Activated effector memory CD4-positive, alpha-beta T cell treated with Interleukin-2 at 50 U/mL for 16 hours (primary cell): ENCODE data around the gene HTRA1.

ENCODE experiments used
- DNase-seq: peaks from one replicate; pipeline ENCODE4 v3.0.0-alpha.2; 2020

HTRA1 gene

GRCh38 chr10:122461367-122461728 is at the start of gene HTRA1:
TSS of gene HTRA1 (plus strand) at chr10:122461553. CDS start at chr10:122461653, 100 bp downstream.
- no peak for DNase-seq

DNA sequence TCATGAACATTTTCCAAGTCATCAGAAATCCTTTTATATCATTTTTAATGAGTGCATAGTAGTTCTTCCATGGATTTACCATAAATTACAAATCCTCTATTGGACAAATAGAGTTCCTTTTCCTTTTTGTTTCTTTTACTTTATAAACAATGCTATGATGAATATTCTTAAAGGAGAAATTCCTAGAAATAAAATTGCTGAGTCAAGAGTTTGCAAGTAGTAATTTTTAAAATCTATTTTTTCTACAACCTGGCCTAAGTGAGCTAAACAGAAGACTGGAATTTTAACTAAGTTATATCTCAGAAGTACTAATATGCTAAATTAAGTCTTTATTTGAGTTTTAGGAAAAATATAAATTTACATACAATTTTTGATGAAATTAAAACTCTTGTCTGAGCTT is 48.0 kb upstream of the HTRA1 start:
- DNase-seq, result no peak

GRCh38 chr10:122417667-122418066 is 43.7 kb upstream of the HTRA1 start:
- DNase-seq, result no peak

- DNase-seq, result no peak
Measured at GRCh38 chr10:122419016-122419415, 42.3 kb upstream of the HTRA1 start.

- no peak for DNase-seq
Measured at GRCh38 chr10:122419876-122420623, 41.3 kb upstream of the HTRA1 start.

GRCh38 chr10:122420624-122421007 is 40.7 kb upstream of the HTRA1 start:
- DNase-seq, result no peak

GRCh38 chr10:122421054-122421625 is 40.2 kb upstream of the HTRA1 start:
- DNase-seq, result no peak

GRCh38 chr10:122421742-122422141 is 39.6 kb upstream of the HTRA1 start:
- DNase-seq, result no peak

DNA sequence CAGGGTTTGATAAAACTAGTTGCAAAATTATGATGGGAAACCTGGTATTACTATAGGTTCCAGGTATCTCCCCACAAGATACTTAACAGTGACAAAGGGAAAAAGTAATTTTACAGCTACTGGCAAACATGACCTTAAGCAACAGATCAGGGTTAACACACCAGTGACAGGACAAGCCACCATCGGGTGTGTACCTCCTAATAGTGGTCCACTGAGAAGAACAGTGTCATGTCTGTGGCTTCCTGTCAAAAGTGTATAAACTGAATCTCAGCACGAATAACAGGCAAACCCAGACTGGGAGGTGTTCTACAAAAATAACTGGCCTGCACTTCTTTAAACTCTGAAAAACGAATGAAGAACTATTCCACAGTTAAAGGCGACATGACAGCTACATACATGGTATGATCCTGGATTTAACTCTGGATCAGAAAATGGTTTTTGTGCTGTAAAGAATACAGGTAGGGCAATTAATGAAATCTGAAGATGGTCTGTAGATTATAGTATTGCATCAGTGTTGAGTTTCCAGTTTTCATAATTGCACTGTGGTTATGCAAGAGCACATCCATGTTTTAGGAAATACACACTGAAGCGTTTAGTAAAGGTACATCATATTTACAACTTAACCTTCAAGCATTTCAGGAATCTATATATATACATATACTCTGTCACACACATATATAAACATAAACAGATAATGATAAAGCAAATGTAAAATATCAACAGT is 38.9 kb upstream of the HTRA1 start:
- no peak for DNase-seq

DNA sequence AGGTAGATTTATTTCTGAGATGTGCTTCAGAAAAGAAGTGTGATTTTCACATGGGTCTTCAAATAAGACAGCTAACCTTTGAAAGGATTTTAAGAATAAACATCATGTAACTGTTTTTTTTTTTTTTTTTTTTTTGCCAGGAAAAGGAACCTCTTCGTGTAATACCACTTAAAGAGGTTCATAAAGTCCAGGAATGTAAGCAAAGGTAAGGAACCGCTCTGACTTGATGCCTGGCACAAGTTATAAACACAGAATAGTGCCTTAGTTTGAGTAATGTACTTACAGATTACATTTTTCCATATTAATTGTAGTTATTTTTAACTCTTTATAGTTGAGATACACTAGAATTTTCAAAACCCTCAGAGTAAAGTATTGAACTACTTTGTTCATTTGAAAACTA is 37.3 kb upstream of the HTRA1 start:
- DNase-seq, result no peak

DNA sequence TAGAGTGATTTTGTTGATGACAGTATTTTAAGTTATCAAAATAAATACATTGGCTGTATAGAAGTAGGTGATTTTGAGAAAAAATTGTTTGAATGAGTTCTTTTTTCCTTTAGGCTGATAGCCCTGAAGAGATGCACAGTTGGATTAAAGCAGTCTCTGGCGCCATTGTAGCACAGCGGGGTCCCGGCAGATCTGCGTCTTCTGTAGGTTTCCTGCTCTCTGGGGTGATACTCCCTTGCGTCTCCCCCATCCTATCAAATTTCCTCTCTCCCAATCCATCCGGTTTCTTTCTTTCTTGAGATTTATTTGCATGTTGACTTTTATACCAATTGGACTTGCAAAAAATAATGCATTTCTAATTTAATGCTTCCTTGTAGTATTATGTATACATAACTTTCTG is 34.5 kb upstream of the HTRA1 start:
- no peak for DNase-seq

DNA sequence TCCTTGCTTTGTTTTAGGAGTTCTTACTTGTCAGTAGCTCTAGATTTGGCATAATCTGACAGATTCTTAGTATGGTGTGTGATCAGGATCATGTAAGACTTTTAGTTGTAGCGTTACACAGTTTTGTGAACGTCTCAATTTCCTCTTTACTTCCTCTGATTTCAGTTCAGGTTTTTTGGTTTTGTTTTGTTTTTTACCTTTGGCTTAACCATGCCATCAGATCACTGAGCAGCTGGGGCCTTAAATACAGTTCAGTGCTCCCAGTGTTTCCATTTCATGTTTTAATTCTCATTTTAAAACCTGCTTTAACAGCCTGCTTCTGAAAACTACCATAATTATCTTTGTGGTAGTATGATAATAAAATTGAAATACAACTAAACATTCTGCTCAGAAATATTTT is 34.1 kb upstream of the HTRA1 start:
- DNase-seq, result no peak

DNA sequence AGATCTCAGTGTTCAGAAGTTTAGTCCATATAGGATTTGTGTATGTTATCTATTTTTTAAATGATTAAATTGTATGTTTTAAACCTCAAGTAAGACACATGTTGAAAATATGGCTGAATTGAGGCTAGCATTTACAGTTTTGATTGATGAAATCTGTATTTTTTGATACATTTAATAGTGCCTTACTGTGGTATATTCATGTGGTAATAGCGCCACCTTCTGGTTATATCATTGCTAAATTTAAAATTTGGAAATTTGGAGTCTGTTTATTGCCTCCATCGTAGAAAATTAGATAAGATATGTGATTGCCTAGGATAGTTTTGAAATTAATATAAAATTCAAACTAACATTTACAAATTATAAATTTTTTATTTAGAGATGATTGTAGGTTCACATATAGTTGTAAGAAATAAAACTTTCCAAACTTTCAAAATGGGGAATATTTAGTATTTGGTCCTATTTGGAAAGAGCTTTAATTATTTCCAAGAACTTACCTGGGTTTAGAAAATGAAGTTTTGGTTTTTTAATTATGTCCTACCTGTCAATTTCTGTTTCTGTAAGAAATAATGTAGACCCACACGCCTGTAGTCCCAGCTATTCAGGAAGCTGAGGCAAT is 26.0 kb upstream of the HTRA1 start:
- DNase-seq, result no peak

DNA sequence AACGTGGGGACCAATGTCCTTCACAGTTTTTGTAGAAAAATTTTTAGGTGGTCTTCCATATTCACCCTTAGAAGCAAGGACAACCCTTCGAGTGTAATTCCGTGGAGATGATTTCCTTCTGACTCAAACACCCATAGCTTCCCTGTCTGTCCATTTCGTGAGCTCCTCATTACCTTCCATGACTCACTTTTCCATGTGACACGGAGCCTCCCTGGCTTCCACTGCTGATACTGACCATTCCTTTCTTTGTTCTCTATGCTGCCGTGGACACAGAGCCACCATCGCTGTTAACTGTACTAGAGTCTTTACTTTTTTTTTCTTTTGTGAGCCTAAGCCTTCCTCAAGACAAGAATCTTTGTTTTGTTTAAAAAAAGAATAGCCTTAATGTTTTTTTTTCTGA is 19.4 kb upstream of the HTRA1 start:
- DNase-seq, result no peak

DNA sequence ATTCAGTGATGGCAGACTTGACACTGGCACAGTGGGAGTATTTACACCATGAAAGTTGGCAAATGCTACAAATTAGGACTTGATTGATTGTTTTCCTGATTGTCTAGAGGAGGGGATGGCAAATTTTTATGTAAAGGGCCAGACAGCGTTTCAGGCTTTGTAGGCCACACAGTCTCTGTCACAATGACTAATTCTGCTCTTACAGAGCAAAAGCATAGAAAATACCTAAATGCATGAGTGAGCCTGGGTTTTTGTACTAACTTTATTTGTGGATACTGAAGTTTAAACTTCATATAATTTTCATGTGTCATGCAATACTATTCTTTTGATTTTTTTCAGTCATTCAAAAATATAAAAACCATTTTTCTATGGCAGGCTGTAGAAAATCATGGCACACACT is 15.9 kb upstream of the HTRA1 start:
- DNase-seq, result no peak

DNA sequence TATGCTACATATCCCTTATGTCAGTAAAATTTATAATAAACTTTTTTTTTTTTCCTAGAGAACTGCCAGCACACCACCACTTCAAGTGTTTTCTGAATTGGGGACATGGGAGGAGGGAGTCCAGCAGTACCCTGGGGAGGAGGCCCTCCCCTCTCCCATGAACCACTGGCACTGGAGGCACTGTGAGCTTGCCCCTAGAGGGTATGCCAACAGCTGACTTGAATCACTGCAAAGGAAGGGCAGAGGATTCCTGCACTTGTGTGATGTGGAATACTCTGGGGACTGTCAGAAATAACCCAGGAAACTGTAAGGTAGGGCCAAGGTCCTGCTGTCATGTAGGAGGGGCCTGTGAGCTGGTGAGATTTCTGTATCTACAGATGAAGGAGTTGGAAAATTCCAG is 15.4 kb upstream of the HTRA1 start:
- no peak for DNase-seq

- DNase-seq, result no peak
Measured at GRCh38 chr10:122446668-122447423, 14.5 kb upstream of the HTRA1 start.

DNA sequence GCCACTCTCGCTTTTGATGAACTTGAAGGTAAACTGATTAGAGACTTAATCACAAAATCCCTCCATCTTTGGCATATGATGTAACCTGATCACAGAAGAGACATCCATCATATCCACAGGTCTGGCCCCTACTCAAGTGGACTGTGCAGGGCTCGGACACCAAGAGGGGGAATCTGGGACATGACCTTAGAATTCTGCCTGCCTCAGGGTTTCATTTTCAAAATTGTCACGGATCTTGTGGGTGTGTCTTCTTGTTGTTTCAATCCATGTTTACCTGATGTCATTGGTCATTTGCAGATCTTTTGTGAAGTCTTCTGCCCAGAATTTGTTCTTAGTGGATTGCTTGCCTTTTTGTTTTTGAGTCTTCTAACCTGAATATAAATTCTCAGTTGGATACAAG is 12.8 kb upstream of the HTRA1 start:
- no peak for DNase-seq

DNA sequence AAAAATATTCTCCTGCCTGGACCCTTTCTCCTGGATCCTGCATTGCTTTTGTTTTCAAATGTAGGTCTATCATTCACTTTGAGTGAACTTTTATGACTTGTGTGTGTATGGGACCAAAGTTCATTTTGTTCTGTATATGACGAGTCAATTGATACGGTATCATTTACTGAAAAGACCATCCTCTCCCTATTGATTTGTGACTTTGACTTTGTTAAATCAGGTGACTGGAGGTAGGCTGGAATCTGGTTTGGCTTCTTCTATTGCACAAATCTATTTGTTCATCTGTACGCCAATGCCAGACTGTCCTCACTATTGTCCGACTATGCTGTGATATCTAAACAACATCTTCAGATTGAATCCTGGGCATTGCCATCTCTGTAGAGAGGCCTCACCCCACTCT is 12.2 kb upstream of the HTRA1 start:
- no peak for DNase-seq

DNA sequence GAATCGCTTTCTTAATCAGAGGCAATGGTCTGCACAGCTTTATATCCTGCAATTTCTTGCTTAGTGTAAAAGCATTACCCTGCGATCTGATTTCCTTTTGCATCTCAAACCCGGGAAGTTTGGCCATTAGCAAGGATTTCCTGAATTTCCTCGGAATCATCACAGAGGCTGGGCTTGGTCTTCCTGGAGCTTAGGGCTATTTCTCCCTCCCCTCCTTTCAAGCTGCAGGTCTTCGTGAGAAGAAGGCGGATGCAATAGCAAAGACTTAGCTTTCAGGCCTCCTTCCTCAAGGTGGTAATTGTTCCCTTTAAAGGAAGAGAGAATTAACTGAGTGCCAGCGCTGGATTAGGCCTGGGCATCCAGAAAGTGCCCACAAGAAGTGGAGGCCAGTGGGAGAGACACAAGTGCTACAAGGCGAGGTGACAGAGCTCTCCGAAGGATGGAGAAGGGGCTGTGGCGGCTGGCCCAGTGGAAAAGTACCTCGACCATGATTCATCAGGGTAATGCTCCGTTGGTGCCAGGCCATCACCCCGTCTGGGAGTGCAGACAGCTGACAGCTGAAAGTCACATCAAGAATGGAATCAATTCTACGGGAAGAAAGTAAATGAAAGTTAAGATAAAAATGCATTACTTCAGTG is 10.9 kb upstream of the HTRA1 start:
- no peak for DNase-seq

- DNase-seq, result no peak
Measured at GRCh38 chr10:122454071-122454470, 7.3 kb upstream of the HTRA1 start.

GRCh38 chr10:122454603-122455080 is 6.7 kb upstream of the HTRA1 start, which contains the start of gene ARMS2:
TSS of gene ARMS2 (plus strand) at chr10:122454653. CDS start at chr10:122454728, 75 bp downstream.
- DNase-seq, result no peak
